Kidney epithelial cell (primary cell): ENCODE results near the gene DCLRE1C. TPM values are rescaled to one million over a fixed set of nuclear protein-coding genes. Genes with fewer than 3 reads are reported as not detected.

ENCODE experiments used
- DNase-seq: peaks from one replicate; pipeline ENCODE4 v3.0.0-alpha.2; 2010; ENCODE audit warnings: low read depth
- H3K27me3 ChIP-seq: 2 replicates; pipeline ENCODE4 v1.6.0; 2011; ENCODE audit warnings: low read length; ENCODE audit not compliant: control insufficient read depth, insufficient read depth
- H3K36me3 ChIP-seq: 2 replicates; pipeline ENCODE4 v1.5.1; 2011; ENCODE audit warnings: low read length; ENCODE audit not compliant: control insufficient read depth, insufficient read depth
- H3K4me3 ChIP-seq: 2 replicates; pipeline ENCODE4 v1.5.1; 2011; ENCODE audit warnings: low read depth, mild to moderate bottlenecking, control low read depth, low read length
- total RNA-seq: library from RNA; depleted of rRNA; stranded (reverse); fragments of >200 nt; gene quantifications from 2 replicates; pipeline ENCODE4 v1.2.3, GENCODE V29; 2015
- TF ChIP-seq, protein P1 (sequence below): IDR thresholded peaks from 2 replicates; pipeline ENCODE4 v1.5.1; 2011; ENCODE audit warnings: mild to moderate bottlenecking, moderate library complexity, low read length, control low read depth, inconsistent platforms; ENCODE audit not compliant: insufficient read depth, poor library complexity, severe bottlenecking

The DCLRE1C gene
- total RNA-seq, 1 donor from 2014 or later = 10.3 TPM

DNA sequence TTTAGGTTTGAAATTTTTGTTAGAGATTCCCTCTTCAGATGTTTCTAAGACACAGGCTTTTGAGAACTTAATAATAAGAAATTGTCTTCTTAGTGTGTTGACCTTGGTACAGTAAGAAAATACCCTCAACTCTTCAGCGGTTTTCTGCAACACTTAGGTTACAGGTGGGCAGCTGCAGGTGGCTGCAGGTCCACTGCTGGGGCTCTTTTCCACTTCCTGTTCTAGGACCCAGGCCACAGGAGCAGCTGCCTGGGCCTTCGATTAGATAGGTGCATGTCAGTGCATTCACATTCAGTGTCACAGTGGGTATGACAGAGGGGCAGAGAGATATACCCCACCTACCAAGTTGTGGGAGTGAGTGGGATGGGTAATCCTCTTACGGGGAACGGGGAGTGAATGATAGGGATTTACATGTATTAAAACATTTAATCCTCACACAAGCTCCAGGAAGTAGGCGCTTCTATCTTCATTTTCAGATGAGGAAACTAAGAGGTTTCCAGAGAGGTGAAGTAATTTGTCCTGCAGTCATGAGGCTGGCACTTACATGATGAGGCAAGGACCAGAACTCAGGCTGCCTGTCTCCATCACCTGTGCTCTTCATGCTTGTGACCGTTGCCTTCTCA lies 95.4 kb downstream of the DCLRE1C start:
- Histone ChIP-seq H3K4me3 (no peak overlapping the region), H3K36me3 (peaks cover 2% of the 10 kb centered on the region), H3K27me3 (no peaks in the 10 kb centered on the region)
- DNase-seq = no peak
- TF ChIP-seq, protein P1, sequence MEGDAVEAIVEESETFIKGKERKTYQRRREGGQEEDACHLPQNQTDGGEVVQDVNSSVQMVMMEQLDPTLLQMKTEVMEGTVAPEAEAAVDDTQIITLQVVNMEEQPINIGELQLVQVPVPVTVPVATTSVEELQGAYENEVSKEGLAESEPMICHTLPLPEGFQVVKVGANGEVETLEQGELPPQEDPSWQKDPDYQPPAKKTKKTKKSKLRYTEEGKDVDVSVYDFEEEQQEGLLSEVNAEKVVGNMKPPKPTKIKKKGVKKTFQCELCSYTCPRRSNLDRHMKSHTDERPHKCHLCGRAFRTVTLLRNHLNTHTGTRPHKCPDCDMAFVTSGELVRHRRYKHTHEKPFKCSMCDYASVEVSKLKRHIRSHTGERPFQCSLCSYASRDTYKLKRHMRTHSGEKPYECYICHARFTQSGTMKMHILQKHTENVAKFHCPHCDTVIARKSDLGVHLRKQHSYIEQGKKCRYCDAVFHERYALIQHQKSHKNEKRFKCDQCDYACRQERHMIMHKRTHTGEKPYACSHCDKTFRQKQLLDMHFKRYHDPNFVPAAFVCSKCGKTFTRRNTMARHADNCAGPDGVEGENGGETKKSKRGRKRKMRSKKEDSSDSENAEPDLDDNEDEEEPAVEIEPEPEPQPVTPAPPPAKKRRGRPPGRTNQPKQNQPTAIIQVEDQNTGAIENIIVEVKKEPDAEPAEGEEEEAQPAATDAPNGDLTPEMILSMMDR = no peak

DNA sequence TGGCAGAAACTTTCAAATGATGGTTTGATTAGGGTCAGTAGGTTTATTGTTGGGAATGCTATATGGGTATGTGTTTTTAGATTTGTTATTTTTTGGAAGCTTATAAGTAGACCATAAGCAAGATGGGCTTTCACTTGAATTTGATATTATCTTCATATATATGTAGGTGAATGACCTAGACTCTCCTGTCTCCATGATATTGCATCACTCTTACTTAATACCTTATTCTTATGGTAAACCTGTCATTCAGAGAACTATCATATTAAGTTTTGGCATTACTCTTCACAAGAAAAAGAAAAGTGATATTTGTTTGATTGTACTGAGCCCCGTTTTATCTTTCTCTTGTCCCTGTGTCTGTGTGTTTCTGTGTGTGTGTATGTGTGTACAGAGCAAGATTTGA lies 98.4 kb downstream of the DCLRE1C start:
- TF ChIP-seq, protein P1 = no peak
- Histone ChIP-seq H3K4me3 (no peak overlapping the region), H3K27me3 (no peaks in the 10 kb centered on the region), H3K36me3 (peaks cover 2% of the 10 kb centered on the region)
- DNase-seq = no peak

DNA sequence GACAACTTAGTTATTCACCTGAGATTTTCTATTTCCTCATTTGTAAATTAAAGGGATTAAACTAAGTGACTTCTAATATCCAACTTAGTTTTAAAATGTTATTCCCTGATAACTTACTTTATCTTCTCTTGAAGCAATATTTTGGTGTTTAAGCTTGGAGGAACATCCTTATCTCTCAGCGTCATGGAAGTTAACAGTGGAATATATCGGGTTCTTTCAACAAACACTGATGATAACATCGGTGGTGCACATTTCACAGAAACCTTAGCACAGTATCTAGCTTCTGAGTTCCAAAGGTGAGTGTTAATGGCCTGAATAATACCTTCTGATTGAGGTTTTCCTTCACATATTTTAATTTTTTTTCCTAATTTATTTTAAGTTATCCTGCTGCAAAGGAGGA lies 101.7 kb downstream of the DCLRE1C start:
- Histone ChIP-seq H3K27me3 (no peaks in the 10 kb centered on the region), H3K36me3 (no peaks in the 10 kb centered on the region), H3K4me3 (no peak overlapping the region)
- TF ChIP-seq, protein P1 = no peak
- no peak for DNase-seq

Other genes starting within 250 kb of the DCLRE1C start
- 32.8 and 33.5 TPM in 2 replicates for gene FAM107B, start 179.2 kb downstream of the DCLRE1C start, total RNA-seq
- gene CDNF, start 116.1 kb downstream of the DCLRE1C start, total RNA-seq = 1.9 TPM in 1 of 2 replicates, not detected in the other
- 9.7 and 10.6 TPM in 2 replicates for gene HSPA14, start 115.8 kb downstream of the DCLRE1C start, total RNA-seq
- gene MSANTD7, start 115.8 kb downstream of the DCLRE1C start, total RNA-seq = 12.0 and 13.4 TPM in 2 replicates
- gene SUV39H2, start 75.2 kb downstream of the DCLRE1C start, total RNA-seq = 6.9 and 11.7 TPM in 2 replicates
- 1.5 TPM in 1 of 2 replicates, not detected in the other for gene MEIG1, start 5.3 kb upstream of the DCLRE1C start, total RNA-seq
- gene OLAH, start 89.8 kb upstream of the DCLRE1C start, total RNA-seq = 8.4 TPM in 2 replicates
- gene ACBD7, start 134.7 kb upstream of the DCLRE1C start, total RNA-seq = 1.0 and 1.5 TPM in 2 replicates
- 23.5 and 26.4 TPM in 2 replicates for gene RPP38, start 143.3 kb upstream of the DCLRE1C start, total RNA-seq
- gene NMT2, start 214.6 kb upstream of the DCLRE1C start, total RNA-seq = 8.0 and 11.2 TPM in 2 replicates